ENCODE measurements around the gene NEUROD1.

The NEUROD1 gene

GRCh38 chr2:181675254-181675653, 5.1 kb downstream of the NEUROD1 start:
- DNase-seq (ENCODE audit: low read depth): no peak
- TF ChIP-seq POLR2A (IDR thresholded peaks at IDR 0.05; ENCODE audit: extremely low read depth, insufficient read length) (no peak), MYC (IDR thresholded peaks at IDR 0.05; ENCODE audit: low read depth, low read length) (no peak), MAX (IDR thresholded peaks at IDR 0.05; ENCODE audit: low read depth, low read length) (no peak), CTCF (IDR thresholded peaks at IDR 0.05; ENCODE audit: low read depth, low read length) (no peak)
- no peak overlapping the region for H3K4me3 ChIP-seq (ENCODE audit: low read depth, low read length)

- H3K4me3 ChIP-seq (ENCODE audit: low read depth, low read length): no peak overlapping the region
- DNase-seq (ENCODE audit: low read depth): no peak
- no peak for TF ChIP-seq MAX (IDR thresholded peaks at IDR 0.05; ENCODE audit: low read depth, low read length)
- TF ChIP-seq MYC (IDR thresholded peaks at IDR 0.05; ENCODE audit: low read depth, low read length): no peak
- TF ChIP-seq CTCF (IDR thresholded peaks at IDR 0.05; ENCODE audit: low read depth, low read length): no peak
- no peak for TF ChIP-seq POLR2A (IDR thresholded peaks at IDR 0.05; ENCODE audit: extremely low read depth, insufficient read length)
Observed at GRCh38 chr2:181674461-181674860, 5.9 kb downstream of the NEUROD1 start.

- no peak for TF ChIP-seq MAX (IDR thresholded peaks at IDR 0.05; ENCODE audit: low read depth, low read length)
- TF ChIP-seq MYC (IDR thresholded peaks at IDR 0.05; ENCODE audit: low read depth, low read length): no peak
- no peak for TF ChIP-seq POLR2A (IDR thresholded peaks at IDR 0.05; ENCODE audit: extremely low read depth, insufficient read length)
- TF ChIP-seq CTCF (IDR thresholded peaks at IDR 0.05; ENCODE audit: low read depth, low read length): no peak
- DNase-seq (ENCODE audit: low read depth): no peak
- H3K4me3 ChIP-seq (ENCODE audit: low read depth, low read length): no peak overlapping the region
Observed at GRCh38 chr2:181673173-181673572, 7.1 kb downstream of the NEUROD1 start.

GRCh38 chr2:181672255-181673008, 7.9 kb downstream of the NEUROD1 start:
- no peak for DNase-seq (ENCODE audit: low read depth)
- no peak for TF ChIP-seq MAX (IDR thresholded peaks at IDR 0.05; ENCODE audit: low read depth, low read length)
- no peak for TF ChIP-seq MYC (IDR thresholded peaks at IDR 0.05; ENCODE audit: low read depth, low read length)
- no peak for TF ChIP-seq CTCF (IDR thresholded peaks at IDR 0.05; ENCODE audit: low read depth, low read length)
- TF ChIP-seq POLR2A (IDR thresholded peaks at IDR 0.05; ENCODE audit: extremely low read depth, insufficient read length): no peak
- no peak overlapping the region for H3K4me3 ChIP-seq (ENCODE audit: low read depth, low read length)

GRCh38 chr2:181670632-181671031, 9.7 kb downstream of the NEUROD1 start:
- TF ChIP-seq CTCF (IDR thresholded peaks at IDR 0.05; ENCODE audit: low read depth, low read length): no peak
- TF ChIP-seq MYC (IDR thresholded peaks at IDR 0.05; ENCODE audit: low read depth, low read length): no peak
- no peak for TF ChIP-seq MAX (IDR thresholded peaks at IDR 0.05; ENCODE audit: low read depth, low read length)
- TF ChIP-seq POLR2A (IDR thresholded peaks at IDR 0.05; ENCODE audit: extremely low read depth, insufficient read length): no peak
- H3K4me3 ChIP-seq (ENCODE audit: low read depth, low read length): no peak overlapping the region
- no peak for DNase-seq (ENCODE audit: low read depth)
